ENCODE results near the gene NBAS. TPM values are rescaled to one million over a fixed set of nuclear protein-coding genes. Genes with fewer than 3 reads are reported as not detected.

NBAS gene
- polyA plus RNA-seq, 1 of the 3 experiments (the other 2 are of a cell fraction): 12.0 TPM

- 95% methylated on average over 3 of the region's 3 CpGs for WGBS (ENCODE audit: low lambda C conversion rate)
- DNase-seq: no peak
- ChIA-PET CTCF (interaction anchor here (2.7 kb wide), 1 partner anchor 324 kb away, joined by 9 read pairs; no protein-coding TSS in a partner anchor), POLR2A (no interaction called here)
- Histone ChIP-seq H3K4me2 (no peak overlapping the region), H3K36me3 (replicated peaks in 1 of 2; ENCODE audit: control insufficient read depth in 1 of 2, insufficient read depth in 2 of 2, low read length in 1 of 2) (no peaks in the 10 kb centered on the region), H3K27ac (ENCODE audit: low read depth in 2 of 2, low read length in 1 of 2) (no peak overlapping the region), H4K20me1 (ENCODE audit: insufficient read depth) (no peaks in the 10 kb centered on the region), H3K9me2 (no peaks in the 10 kb centered on the region), H3F3A (replicated peaks; ENCODE audit: insufficient read depth) (no peaks in the 10 kb centered on the region), H3K9me3 (no peaks in the 10 kb centered on the region), H3K27me3 (ENCODE audit: insufficient read depth) (no peaks in the 10 kb centered on the region), H3K9ac (no peak overlapping the region), H3K4me3 (ENCODE audit: low read depth in 2 of 2, low read length in 1 of 2) (no peak overlapping the region), H2AFZ (ENCODE audit: low read depth) (no peak overlapping the region), H3K4me1 (ENCODE audit: control insufficient read depth in 1 of 2, insufficient read depth in 2 of 2, low read depth in 1 of 2, low read length in 1 of 2) (no peaks in the 10 kb centered on the region), H3K79me2 (ENCODE audit: insufficient read depth) (no peaks in the 10 kb centered on the region)
- TF ChIP-seq NRF1 (IDR thresholded peaks at IDR 0.05; ENCODE audit: low read depth, low read length) (no peak), RCOR1 (IDR thresholded peaks at IDR 0.05; ENCODE audit: low read length) (no peak), ELF1 (IDR thresholded peaks at IDR 0.05) (no peak), CHD2 (IDR thresholded peaks at IDR 0.05; ENCODE audit: low read length, partially characterized antibody) (no peak), SMC3 (IDR thresholded peaks at IDR 0.05; ENCODE audit: low read depth, low read length) (no peak), JUND (IDR thresholded peaks at IDR 0.05) (no peak), RXRA (IDR thresholded peaks at IDR 0.05; ENCODE audit: borderline replicate concordance, low read depth) (no peak), FOSL2 (IDR thresholded peaks at IDR 0.05; ENCODE audit: borderline replicate concordance, low read depth) (no peak), FOXJ3 (CRISPR knock-in tag; IDR thresholded peaks at IDR 0.05) (no peak), IRF3 (IDR thresholded peaks at IDR 0.05; ENCODE audit: low read depth, low read length) (no peak), EP300 (IDR thresholded peaks at IDR 0.05; ENCODE audit: borderline replicate concordance in 1 of 2, low read depth in 1 of 2, low read length in 1 of 2) (no peak), PBX3 (IDR thresholded peaks at IDR 0.05) (no peak), SIN3A (IDR thresholded peaks at IDR 0.05; ENCODE audit: borderline replicate concordance, low read depth, low read length) (no peak), MAX (IDR thresholded peaks at IDR 0.05; ENCODE audit: low read depth) (no peak), TAF1 (IDR thresholded peaks at IDR 0.05; ENCODE audit: borderline replicate concordance, low read depth, low read length) (no peak), NFIC (IDR thresholded peaks at IDR 0.05; ENCODE audit: borderline replicate concordance) (no peak), EZH2phosphoT487 (IDR thresholded peaks at IDR 0.05; ENCODE audit: borderline replicate concordance, low read depth) (no peak)
- TF ChIP-seq, protein P1, sequence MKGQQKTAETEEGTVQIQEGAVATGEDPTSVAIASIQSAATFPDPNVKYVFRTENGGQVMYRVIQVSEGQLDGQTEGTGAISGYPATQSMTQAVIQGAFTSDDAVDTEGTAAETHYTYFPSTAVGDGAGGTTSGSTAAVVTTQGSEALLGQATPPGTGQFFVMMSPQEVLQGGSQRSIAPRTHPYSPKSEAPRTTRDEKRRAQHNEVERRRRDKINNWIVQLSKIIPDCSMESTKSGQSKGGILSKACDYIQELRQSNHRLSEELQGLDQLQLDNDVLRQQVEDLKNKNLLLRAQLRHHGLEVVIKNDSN (IDR thresholded peaks at IDR 0.05; ENCODE audit: borderline replicate concordance, low read depth): no peak
- TF ChIP-seq, protein P2, sequence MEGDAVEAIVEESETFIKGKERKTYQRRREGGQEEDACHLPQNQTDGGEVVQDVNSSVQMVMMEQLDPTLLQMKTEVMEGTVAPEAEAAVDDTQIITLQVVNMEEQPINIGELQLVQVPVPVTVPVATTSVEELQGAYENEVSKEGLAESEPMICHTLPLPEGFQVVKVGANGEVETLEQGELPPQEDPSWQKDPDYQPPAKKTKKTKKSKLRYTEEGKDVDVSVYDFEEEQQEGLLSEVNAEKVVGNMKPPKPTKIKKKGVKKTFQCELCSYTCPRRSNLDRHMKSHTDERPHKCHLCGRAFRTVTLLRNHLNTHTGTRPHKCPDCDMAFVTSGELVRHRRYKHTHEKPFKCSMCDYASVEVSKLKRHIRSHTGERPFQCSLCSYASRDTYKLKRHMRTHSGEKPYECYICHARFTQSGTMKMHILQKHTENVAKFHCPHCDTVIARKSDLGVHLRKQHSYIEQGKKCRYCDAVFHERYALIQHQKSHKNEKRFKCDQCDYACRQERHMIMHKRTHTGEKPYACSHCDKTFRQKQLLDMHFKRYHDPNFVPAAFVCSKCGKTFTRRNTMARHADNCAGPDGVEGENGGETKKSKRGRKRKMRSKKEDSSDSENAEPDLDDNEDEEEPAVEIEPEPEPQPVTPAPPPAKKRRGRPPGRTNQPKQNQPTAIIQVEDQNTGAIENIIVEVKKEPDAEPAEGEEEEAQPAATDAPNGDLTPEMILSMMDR (IDR thresholded peaks at IDR 0.05): no peak
Observed at GRCh38 chr2:15253835-15254286, 307.3 kb downstream of the NBAS start.

Data from SK-N-SH (cell line).